SK-N-SH (cell line): ENCODE data around the gene HK1. TPM values are rescaled to one million over a fixed set of nuclear protein-coding genes. Genes with fewer than 3 reads are reported as not detected.

Experiments used
- CTCF ChIA-PET: fragments of 300-600, 350-600 bp; formaldehyde crosslinking; extraction: SDS; loops from one replicate; lab custom pipeline; 2021; lab: Yijun Ruan, JAX
- POLR2A ChIA-PET: fragments of 350-600 bp; sonication (Branson Sonifier 250); formaldehyde crosslinking; extraction: SDS; loops from one replicate; lab custom pipeline; 2020; ENCODE audit warnings: antibody characterized with exemption, inconsistent platforms; lab: Yijun Ruan, JAX
- DNase-seq: peaks from one replicate; pipeline ENCODE4 v3.0.0; 2012
- H2AFZ ChIP-seq: fragments of 200-600 bp; sonication (generic); 2 replicates; pipeline ENCODE4 v1.8.1; 2016; ENCODE audit warnings: antibody characterized with exemption, mild to moderate bottlenecking, low read depth
- H3F3A ChIP-seq: fragments of 200-600 bp; sonication (generic); replicated peaks from 2 replicates; pipeline ENCODE3; 2016; ENCODE audit warnings: antibody characterized with exemption, mild to moderate bottlenecking; ENCODE audit not compliant: insufficient read depth
- H3K27ac ChIP-seq, 2 experiments: fragments of 200-500 bp in 1 of 2; fragments of 200-600 bp in 1 of 2; sonication (Bioruptor generic) in 1 of 2; sonication (generic), shearing (Covaris generic) in 1 of 2; 2 replicates each; pipeline versions ENCODE4 v1.5.1 to v1.6.1; 2014 to 2016; ENCODE audit warnings: low read depth in 2 of 2, inconsistent platforms in 1 of 2, low read length in 1 of 2, mild to moderate bottlenecking in 1 of 2, mixed read lengths in 1 of 2
- H3K27me3 ChIP-seq: fragments of 200-600 bp; sonication (generic), shearing (Covaris generic); 2 replicates; pipeline ENCODE4 v1.6.1; 2016; ENCODE audit warnings: mixed run types; ENCODE audit not compliant: insufficient read depth
- H3K36me3 ChIP-seq, 2 experiments: fragments of 200-500 bp in 1 of 2; fragments of 200-600 bp in 1 of 2; sonication (Bioruptor generic) in 1 of 2; sonication (generic) in 1 of 2; replicated peaks in 1 of 2; 2 replicates each; pipeline versions ENCODE3 to v1.5.1; 2014 to 2016; ENCODE audit warnings: low read length in 1 of 2, mild to moderate bottlenecking in 1 of 2; ENCODE audit not compliant: insufficient read depth in 2 of 2, control insufficient read depth in 1 of 2
- H3K4me1 ChIP-seq, 2 experiments: fragments of 200-500 bp in 1 of 2; fragments of 200-600 bp in 1 of 2; sonication (Bioruptor generic) in 1 of 2; sonication (generic), shearing (Covaris generic) in 1 of 2; 2 replicates each; pipeline versions ENCODE4 v1.5.1 to v1.6.1; 2014 to 2016; ENCODE audit warnings: low read depth in 1 of 2, low read length in 1 of 2, mixed run types in 1 of 2; ENCODE audit not compliant: insufficient read depth in 2 of 2, control insufficient read depth in 1 of 2
- H3K4me2 ChIP-seq: fragments of 200-600 bp; sonication (generic), shearing (Covaris generic); 2 replicates; pipeline ENCODE4 v1.6.1; 2017; ENCODE audit warnings: mixed run types
- H3K4me3 ChIP-seq, 2 experiments: fragments of 200-500 bp in 1 of 2; fragments of 200-600 bp in 1 of 2; sonication (Bioruptor generic) in 1 of 2; sonication (generic), shearing (Covaris generic) in 1 of 2; 2 replicates each; pipeline versions ENCODE4 v1.5.1 to v1.8.1; 2014 to 2016; ENCODE audit warnings: low read depth in 2 of 2, inconsistent platforms in 1 of 2, low read length in 1 of 2, mild to moderate bottlenecking in 1 of 2, mixed read lengths in 1 of 2, moderate library complexity in 1 of 2
- H3K79me2 ChIP-seq: fragments of 200-600 bp; sonication (generic); 2 replicates; pipeline ENCODE4 v1.8.1; 2017; ENCODE audit warnings: mild to moderate bottlenecking; ENCODE audit not compliant: insufficient read depth
- H3K9ac ChIP-seq: fragments of 200-600 bp; sonication (generic); 2 replicates; pipeline ENCODE4 v1.6.1; 2017; ENCODE audit warnings: mixed run types
- H3K9me2 ChIP-seq: fragments of 200-600 bp; sonication (generic); 2 replicates; pipeline ENCODE4 v1.6.1; 2017; ENCODE audit warnings: mixed run types
- H3K9me3 ChIP-seq: fragments of 200-600 bp; sonication (generic); 2 replicates; pipeline ENCODE4 v1.6.1; 2017; ENCODE audit warnings: mixed run types, mild to moderate bottlenecking, moderate library complexity
- H4K20me1 ChIP-seq: fragments of 200-600 bp; sonication (generic); 2 replicates; pipeline ENCODE4 v1.6.1; 2017; ENCODE audit warnings: mild to moderate bottlenecking, mixed run types; ENCODE audit not compliant: insufficient read depth
- ELF1 ChIP-seq: IDR thresholded peaks from 2 replicates; pipeline ENCODE4 v1.4.0; 2012
- FOSL2 ChIP-seq: IDR thresholded peaks from 2 replicates; pipeline ENCODE4 v1.4.0; 2012; ENCODE audit warnings: low read depth, mild to moderate bottlenecking, moderate library complexity, borderline replicate concordance
- MXI1 ChIP-seq: IDR thresholded peaks from 2 replicates; pipeline ENCODE4 v1.6.1; 2012; ENCODE audit warnings: mild to moderate bottlenecking, low read depth, low read length, improper control_type of control experiment
- NFIC ChIP-seq: IDR thresholded peaks from 2 replicates; pipeline ENCODE4 v1.4.0; 2012; ENCODE audit warnings: borderline replicate concordance
- RCOR1 ChIP-seq: fragments of 150-350 bp; IDR thresholded peaks from 2 replicates; pipeline ENCODE4 v1.6.1; 2017; ENCODE audit warnings: antibody characterized with exemption, low read length
- RFX5 ChIP-seq: IDR thresholded peaks from 2 replicates; pipeline ENCODE4 v1.6.1; 2012; ENCODE audit warnings: mild to moderate bottlenecking, improper control_type of control experiment, low read length
- TCF12 ChIP-seq: IDR thresholded peaks from 2 replicates; pipeline ENCODE4 v1.4.0; 2012
- WGBS: methylation state at CpG from one replicate; pipeline ENCODE4 v1.1.6; 2017; ENCODE audit warnings: low lambda C conversion rate; 5-methylcytosine and 5-hydroxymethylcytosine counted together
- polyA plus RNA-seq, 3 experiments: library from polyadenylated mRNA; depleted of rRNA; stranded (reverse); fragments of >200 nt; gene quantifications; 2 replicates each; pipeline ENCODE4 v1.2.3, GENCODE V29; 2012
- TF ChIP-seq, protein P1 (sequence below): IDR thresholded peaks from 2 replicates; pipeline ENCODE4 v1.4.0; 2012; ENCODE audit warnings: low read depth, borderline replicate concordance
- TF ChIP-seq, protein P2 (sequence below): fragments of 200-600 bp; sonication (generic); IDR thresholded peaks from 2 replicates; pipeline ENCODE4 v1.6.1; 2017; ENCODE audit warnings: antibody characterized with exemption, mild to moderate bottlenecking, moderate library complexity
- TF ChIP-seq, protein P3 (sequence below): fragments of 150-350 bp; IDR thresholded peaks from 2 replicates; pipeline ENCODE4 v1.6.1; 2016; ENCODE audit warnings: mild to moderate bottlenecking, low read depth, low read length
- TF ChIP-seq, protein P4 (sequence below): fragments of 150-350 bp; IDR thresholded peaks from 2 replicates; pipeline ENCODE4 v1.6.1; 2017; ENCODE audit warnings: antibody characterized with exemption, low read length, low read depth, borderline replicate concordance

HK1 gene
- polyA plus RNA-seq, 1 of the 3 experiments (the other 2 are of a cell fraction) = 38.7 TPM

DNA sequence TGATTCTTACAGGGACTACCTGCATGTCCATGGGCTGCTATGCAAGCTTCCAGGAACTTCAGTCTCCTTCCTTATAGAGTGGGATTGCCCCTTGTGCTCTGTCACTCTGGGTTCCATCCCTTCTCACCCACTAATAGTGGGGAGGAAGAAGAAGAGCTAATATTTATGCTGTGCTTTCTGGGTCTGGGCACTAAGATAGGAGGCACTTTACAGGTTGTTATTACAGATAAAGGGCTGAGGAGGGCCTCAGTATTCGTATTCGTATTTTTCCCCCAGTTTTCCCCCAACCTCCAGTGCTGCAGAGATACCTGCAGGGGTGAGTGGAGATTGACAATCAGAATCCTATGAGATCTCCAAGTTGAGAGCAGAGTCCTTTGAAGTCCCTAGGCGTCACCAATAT lies 14.2 kb downstream of the HK1 start (continued):
- TF ChIP-seq, protein P1, sequence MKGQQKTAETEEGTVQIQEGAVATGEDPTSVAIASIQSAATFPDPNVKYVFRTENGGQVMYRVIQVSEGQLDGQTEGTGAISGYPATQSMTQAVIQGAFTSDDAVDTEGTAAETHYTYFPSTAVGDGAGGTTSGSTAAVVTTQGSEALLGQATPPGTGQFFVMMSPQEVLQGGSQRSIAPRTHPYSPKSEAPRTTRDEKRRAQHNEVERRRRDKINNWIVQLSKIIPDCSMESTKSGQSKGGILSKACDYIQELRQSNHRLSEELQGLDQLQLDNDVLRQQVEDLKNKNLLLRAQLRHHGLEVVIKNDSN = no peak
- TF ChIP-seq, protein P2, sequence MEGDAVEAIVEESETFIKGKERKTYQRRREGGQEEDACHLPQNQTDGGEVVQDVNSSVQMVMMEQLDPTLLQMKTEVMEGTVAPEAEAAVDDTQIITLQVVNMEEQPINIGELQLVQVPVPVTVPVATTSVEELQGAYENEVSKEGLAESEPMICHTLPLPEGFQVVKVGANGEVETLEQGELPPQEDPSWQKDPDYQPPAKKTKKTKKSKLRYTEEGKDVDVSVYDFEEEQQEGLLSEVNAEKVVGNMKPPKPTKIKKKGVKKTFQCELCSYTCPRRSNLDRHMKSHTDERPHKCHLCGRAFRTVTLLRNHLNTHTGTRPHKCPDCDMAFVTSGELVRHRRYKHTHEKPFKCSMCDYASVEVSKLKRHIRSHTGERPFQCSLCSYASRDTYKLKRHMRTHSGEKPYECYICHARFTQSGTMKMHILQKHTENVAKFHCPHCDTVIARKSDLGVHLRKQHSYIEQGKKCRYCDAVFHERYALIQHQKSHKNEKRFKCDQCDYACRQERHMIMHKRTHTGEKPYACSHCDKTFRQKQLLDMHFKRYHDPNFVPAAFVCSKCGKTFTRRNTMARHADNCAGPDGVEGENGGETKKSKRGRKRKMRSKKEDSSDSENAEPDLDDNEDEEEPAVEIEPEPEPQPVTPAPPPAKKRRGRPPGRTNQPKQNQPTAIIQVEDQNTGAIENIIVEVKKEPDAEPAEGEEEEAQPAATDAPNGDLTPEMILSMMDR = no peak
- TF ChIP-seq RFX5 (no peak), FOSL2 (no peak), MXI1 (no peak), RCOR1 (no peak)
- TF ChIP-seq, protein P3, sequence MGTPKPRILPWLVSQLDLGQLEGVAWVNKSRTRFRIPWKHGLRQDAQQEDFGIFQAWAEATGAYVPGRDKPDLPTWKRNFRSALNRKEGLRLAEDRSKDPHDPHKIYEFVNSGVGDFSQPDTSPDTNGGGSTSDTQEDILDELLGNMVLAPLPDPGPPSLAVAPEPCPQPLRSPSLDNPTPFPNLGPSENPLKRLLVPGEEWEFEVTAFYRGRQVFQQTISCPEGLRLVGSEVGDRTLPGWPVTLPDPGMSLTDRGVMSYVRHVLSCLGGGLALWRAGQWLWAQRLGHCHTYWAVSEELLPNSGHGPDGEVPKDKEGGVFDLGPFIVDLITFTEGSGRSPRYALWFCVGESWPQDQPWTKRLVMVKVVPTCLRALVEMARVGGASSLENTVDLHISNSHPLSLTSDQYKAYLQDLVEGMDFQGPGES = no peak

DNA sequence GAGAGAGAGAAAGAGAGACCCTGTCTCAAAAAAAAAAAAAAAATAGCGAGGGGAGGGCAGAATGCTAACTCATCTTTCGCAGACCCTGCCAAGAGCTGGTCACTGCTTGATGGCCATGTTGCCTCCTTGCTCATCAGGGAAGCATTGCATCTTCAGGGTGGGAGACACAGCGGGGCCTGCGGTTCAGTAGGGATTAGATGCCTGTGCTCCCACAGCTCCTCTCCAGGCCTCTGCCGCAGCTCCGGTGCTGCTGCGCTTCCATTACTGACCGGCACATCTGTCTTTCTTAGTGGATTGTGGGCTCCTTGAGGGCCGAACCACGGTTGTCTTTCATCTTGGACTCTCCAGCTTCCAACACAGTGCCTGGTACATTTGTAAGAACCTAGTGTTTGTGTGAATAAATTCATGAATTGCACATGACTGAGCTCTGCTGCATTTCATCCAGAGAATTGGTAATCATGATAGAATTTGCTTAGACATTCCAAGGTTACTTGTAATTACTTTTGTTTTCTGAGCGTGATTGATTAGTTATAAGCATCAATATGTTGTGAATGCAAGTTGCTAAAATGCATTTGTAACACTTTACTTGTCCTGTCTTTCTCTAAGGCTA lies 16.8 kb downstream of the HK1 start:
- CTCF ChIA-PET = no interaction called here
- POLR2A ChIA-PET = interaction anchor here (1.2 to 1.3 kb wide), 2 partner anchors 10 to 79 kb away, joined by 3 to 4 read pairs; no protein-coding TSS in a partner anchor
- no peak for DNase-seq
- Histone ChIP-seq H3K36me3 (no peaks in the 10 kb centered on the region), H3K79me2 (no peaks in the 10 kb centered on the region), H3F3A (no peaks in the 10 kb centered on the region), H4K20me1 (no peaks in the 10 kb centered on the region), H3K9me2 (no peaks in the 10 kb centered on the region), H3K4me1 (no peaks in the 10 kb centered on the region; a peak in 1 of 4 replicates), H3K9ac (no peak overlapping the region), H3K4me3 (no peak overlapping the region), H3K4me2 (no peak overlapping the region), H3K27ac (no peak overlapping the region), H2AFZ (no peak overlapping the region), H3K27me3 (peaks cover 26% of the 10 kb centered on the region; the same call in 1 of the 2 replicates), H3K9me3 (no peaks in the 10 kb centered on the region)
- TF ChIP-seq TCF12 = no peak
- no peak for TF ChIP-seq NFIC
- TF ChIP-seq ELF1 = no peak
- TF ChIP-seq, protein P4, sequence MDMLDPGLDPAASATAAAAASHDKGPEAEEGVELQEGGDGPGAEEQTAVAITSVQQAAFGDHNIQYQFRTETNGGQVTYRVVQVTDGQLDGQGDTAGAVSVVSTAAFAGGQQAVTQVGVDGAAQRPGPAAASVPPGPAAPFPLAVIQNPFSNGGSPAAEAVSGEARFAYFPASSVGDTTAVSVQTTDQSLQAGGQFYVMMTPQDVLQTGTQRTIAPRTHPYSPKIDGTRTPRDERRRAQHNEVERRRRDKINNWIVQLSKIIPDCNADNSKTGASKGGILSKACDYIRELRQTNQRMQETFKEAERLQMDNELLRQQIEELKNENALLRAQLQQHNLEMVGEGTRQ = no peak
- TF ChIP-seq RCOR1 = no peak
- WGBS = 85% methylated on average over 10 of the region's 11 CpGs
